ENCODE data around the gene TSC22D4.
"Not testable (repeated sequence)": the region's sequence is repeated elsewhere in the genome, so short reads cannot be mapped to it uniquely, and the experiment has no call there.

Gene TSC22D4

GRCh38 chr7:100478958-100479660, at the start of gene TSC22D4:
Gene TSC22D4 (minus strand): TSS chr7:100479214. CDS start chr7:100478038, 1,176 bp downstream.
- peak; percentile 70 for DNase-seq

GRCh38 chr7:100528108-100528866, 49.3 kb upstream of the TSC22D4 start:
- not testable (repeated sequence) for DNase-seq

GRCh38 chr7:100523192-100523591, 44.2 kb upstream of the TSC22D4 start:
- not testable (repeated sequence) for DNase-seq

GRCh38 chr7:100521909-100522593, 43.0 kb upstream of the TSC22D4 start:
- not testable (repeated sequence) for DNase-seq

GRCh38 chr7:100521076-100521475, 42.1 kb upstream of the TSC22D4 start:
- no peak for DNase-seq

- DNase-seq = no peak
Measured at GRCh38 chr7:100520138-100520537, 41.1 kb upstream of the TSC22D4 start.

- no peak for DNase-seq
Measured at GRCh38 chr7:100519580-100519979, 40.6 kb upstream of the TSC22D4 start.

- no peak for DNase-seq
Measured at GRCh38 chr7:100517305-100517704, 38.3 kb upstream of the TSC22D4 start.

- DNase-seq = no peak
Measured at GRCh38 chr7:100516135-100516812, 37.3 kb upstream of the TSC22D4 start.

- no peak for DNase-seq
Measured at GRCh38 chr7:100515072-100515532, 36.1 kb upstream of the TSC22D4 start.

- no peak for DNase-seq
Measured at GRCh38 chr7:100513212-100513810, 34.3 kb upstream of the TSC22D4 start.

- no peak for DNase-seq
Measured at GRCh38 chr7:100510437-100511239, 31.6 kb upstream of the TSC22D4 start.

GRCh38 chr7:100509231-100509630, 30.2 kb upstream of the TSC22D4 start:
- DNase-seq = peak; percentile 27

GRCh38 chr7:100506356-100506923, 27.4 kb upstream of the TSC22D4 start:
- DNase-seq = no peak

- no peak for DNase-seq
Measured at GRCh38 chr7:100504887-100505611, 26.0 kb upstream of the TSC22D4 start.

GRCh38 chr7:100504031-100504430, 25.0 kb upstream of the TSC22D4 start:
- not testable (repeated sequence) for DNase-seq

- DNase-seq = not testable (repeated sequence)
Measured at GRCh38 chr7:100500743-100501142, 21.7 kb upstream of the TSC22D4 start.

- no peak for DNase-seq
Measured at GRCh38 chr7:100496509-100496908, 17.5 kb upstream of the TSC22D4 start.

GRCh38 chr7:100493476-100494264, 14.7 kb upstream of the TSC22D4 start:
- DNase-seq = no peak

All from NCI-H774 (cell line).